GM12878 (cell line): ENCODE results near the gene EFCC1. TPM values are rescaled to one million over a fixed set of nuclear protein-coding genes. Genes with fewer than 3 reads are reported as not detected.

ENCODE experiments used
- ATAC-seq: fragments of 200-7000 bp; cut with Tn5 transposase; 3 replicates; pipeline ENCODE4 v1.9.1; 2020; ENCODE audit warnings: mild to moderate bottlenecking, moderate library complexity
- BruUV-seq: library from RNA; stranded (reverse); fragments of 400-500 nt; replicated peaks from 2 replicates; lab custom pipeline; 2021; lab: Mats Ljungman, UMichigan
- CTCF ChIA-PET: fragments of 300-600 bp; sonication (Branson Sonifier 250); formaldehyde crosslinking; extraction: SDS; loops from one replicate; lab custom pipeline; 2021; ENCODE audit warnings: inconsistent platforms; lab: Yijun Ruan, JAX
- POLR2A ChIA-PET: fragments of 350-600 bp; formaldehyde crosslinking; extraction: SDS; loops from one replicate; lab custom pipeline; 2021; ENCODE audit warnings: inconsistent platforms; lab: Charles Lee
- RAD21 ChIA-PET: fragments of 300-600 bp; sonication (Branson Sonifier 250); formaldehyde crosslinking; loops from one replicate; lab custom pipeline; 2023; ENCODE audit warnings: antibody characterized with exemption; ENCODE audit not compliant: unreplicated experiment; lab: Charles Lee
- SMC1A ChIA-PET: fragments of 300-600 bp; sonication (Branson Sonifier 250); formaldehyde crosslinking; loops from one replicate; lab custom pipeline; 2023; ENCODE audit not compliant: unreplicated experiment, uncharacterized antibody; lab: Charles Lee
- DNase-seq: peaks from one replicate; pipeline ENCODE4 v3.0.0-alpha.2; 2011; ENCODE audit warnings: low read depth, low spot score
- FAIRE-seq: peaks from 3 replicates; lab custom pipeline; 2011; peaks lifted over from hg19 to GRCh38; lab: Jason Lieb, UNC
- H2AFZ ChIP-seq: 2 replicates; pipeline ENCODE4 v1.6.0; 2011; ENCODE audit warnings: low read depth, low read length, control low read depth; ENCODE audit not compliant: control insufficient read depth
- H3K27ac ChIP-seq: 2 replicates; pipeline ENCODE4 v1.5.1; 2011; ENCODE audit warnings: control low read depth; ENCODE audit not compliant: control insufficient read depth, insufficient read depth
- H3K27me3 ChIP-seq, 2 experiments: replicated peaks in 1 of 2; 2 replicates each; pipeline versions ENCODE4 v1.6.0 to v1.6.1; 2011; ENCODE audit warnings: low read length in 1 of 2; ENCODE audit not compliant: control insufficient read depth in 2 of 2, insufficient read depth in 2 of 2
- H3K36me3 ChIP-seq, 2 experiments: 2 replicates each; pipeline ENCODE4 v1.5.1; 2011; ENCODE audit warnings: low read length in 1 of 2; ENCODE audit not compliant: control insufficient read depth in 2 of 2, insufficient read depth in 2 of 2
- H3K4me1 ChIP-seq: 2 replicates; pipeline ENCODE4 v1.6.1; 2011; ENCODE audit warnings: mild to moderate bottlenecking, low read length, moderate library complexity, mixed read lengths; ENCODE audit not compliant: control insufficient read depth, insufficient read depth
- H3K4me2 ChIP-seq: 2 replicates; pipeline ENCODE4 v1.6.0; 2011; ENCODE audit warnings: control low read depth; ENCODE audit not compliant: control insufficient read depth, insufficient read depth
- H3K4me3 ChIP-seq: fragments of 200-600 bp; sonication (generic); 2 replicates; pipeline ENCODE4 v1.5.1; 2016
- H3K79me2 ChIP-seq: 2 replicates; pipeline ENCODE4 v1.6.0; 2011; ENCODE audit warnings: low read length; ENCODE audit not compliant: control insufficient read depth, insufficient read depth
- H3K9ac ChIP-seq: 2 replicates; pipeline ENCODE4 v1.8.0; 2011; ENCODE audit warnings: low read length, control low read depth, mixed read lengths; ENCODE audit not compliant: control insufficient read depth, insufficient read depth
- H3K9me3 ChIP-seq: replicated peaks from 3 replicates; pipeline ENCODE4 v1.5.1; 2011; ENCODE audit warnings: mild to moderate bottlenecking, low read length; ENCODE audit not compliant: control insufficient read depth, insufficient read depth
- H4K20me1 ChIP-seq: 2 replicates; pipeline ENCODE4 v1.6.0; 2011; ENCODE audit not compliant: control insufficient read depth, insufficient read depth
- BRCA1 ChIP-seq: IDR thresholded peaks from 2 replicates; pipeline ENCODE4 v1.6.1; 2011; ENCODE audit warnings: low read depth, low read length, improper control_type of control experiment
- CEBPZ ChIP-seq: fragments of 150-350 bp; IDR thresholded peaks from 2 replicates; pipeline ENCODE4 v1.6.1; 2016; ENCODE audit warnings: low read depth, low read length
- CREM ChIP-seq: IDR thresholded peaks from 2 replicates; pipeline ENCODE4 v1.6.1; 2014; ENCODE audit warnings: antibody characterized with exemption, low read depth
- PRDM15 ChIP-seq: fragments of 450-650 bp; formaldehyde crosslinking; IDR thresholded peaks from 2 replicates; pipeline ENCODE4 v1.4.0; 2020; ENCODE audit warnings: mild to moderate bottlenecking, moderate library complexity
- WGBS: methylation state at CpG from one replicate; pipeline ENCODE4 v1.1.6; 2016; ENCODE audit warnings: low lambda C conversion rate; ENCODE audit not compliant: insufficient replicate concordance, insufficient coverage; ENCODE audit errors: missing lambda C conversion rate; 5-methylcytosine and 5-hydroxymethylcytosine counted together
- in situ Hi-C: fragments of 300-500 bp; cut with MboI; formaldehyde crosslinking; loops from 9 replicates; pipeline ENCODE4 v1.14.3; 2018; ENCODE audit warnings: mixed read lengths
- intact Hi-C: fragments of 100-400 bp; cut with micrococcal nuclease; formaldehyde crosslinking; loops from one replicate; pipeline ENCODE4 v1.14.2; 2022; ENCODE audit not compliant: unreplicated experiment
- polyA plus RNA-seq, 11 experiments: library from polyadenylated mRNA; depleted of rRNA in 4 of 11; unstranded in 6 of 11; stranded (reverse) in 5 of 11; fragments of >200 nt; fragmentation: Nextera tagmentation in 4 of 11; fragmentation: Illumina TruSeq in 1 of 11; extraction: Ambion mirVana in 4 of 11; extraction: Trizol in 1 of 11; gene quantifications; 1 replicate in 1 of 11; 2 replicates in 10 of 11; pipeline versions ENCODE4 v1.2.1 to v1.2.3, GENCODE V29; 2011 to 2016; ENCODE audit warnings: inconsistent platforms in 2 of 11, missing spikeins in 2 of 11, low read depth in 1 of 11
- total RNA-seq, 4 experiments: library from RNA; depleted of rRNA in 3 of 4; stranded (reverse); fragments of >200 nt in 3 of 4; fragmentation: Illumina TruSeq in 1 of 4; extraction: Trizol in 1 of 4; gene quantifications; 2 replicates each; pipeline versions ENCODE4 v1.2.1 to v1.2.3, GENCODE V29; 2013 to 2021

The EFCC1 gene
- total and polyA plus RNA-seq, 10 of the 15 experiments (the other 5 are each of a cell fraction or from before 2014, with no cell fraction given), result not detected

- Histone ChIP-seq H3K36me3 (no peaks in the 10 kb centered on the region), H3K27ac (no peak overlapping the region), H3K4me3 (no peak overlapping the region)
- POLR2A ChIA-PET, result no interaction called here
- no peak for TF ChIP-seq BRCA1
- TF ChIP-seq PRDM15 (CRISPR knock-in tag), result no peak
- no peak for TF ChIP-seq CEBPZ
- no peak for TF ChIP-seq CREM
- TF ChIP-seq, all 136 proteins: peak for 0
- BruUV-seq, result no TSS peak
- Histone ChIP-seq H3K9me3 (no peaks in the 10 kb centered on the region), H3K27me3 (no peaks in the 10 kb centered on the region), H3K79me2 (no peaks in the 10 kb centered on the region), H3K9ac (no peak overlapping the region), H3K4me2 (no peak overlapping the region), H3K4me1 (peaks cover 19% of the 10 kb centered on the region), H2AFZ (no peak overlapping the region), H4K20me1 (no peaks in the 10 kb centered on the region)
- DNase-seq (no peak), FAIRE-seq (no peak), ATAC-seq (no peak)
- 75% methylated on average over 9 of the region's 9 CpGs for WGBS
- in situ Hi-C loops, result no loop called here
- ChIA-PET CTCF (interaction anchor here (0.9 to 2.5 kb wide), 2 partner anchors 12 to 44 kb away, joined by 6 to 39 read pairs; no protein-coding TSS in a partner anchor), RAD21 (interaction anchor here (0.5 to 2.4 kb wide), 2 partner anchors 44 to 909 kb away, joined by 3 to 26 read pairs; no protein-coding TSS in a partner anchor), SMC1A (no interaction called here)
- intact Hi-C loops, result no loop called here
These were observed 13.8 kb downstream of the EFCC1 start for GRCh38 chr3:129014793-129015345.
